ENCODE results near the gene RPS13. TPM values are rescaled to one million over a fixed set of nuclear protein-coding genes. Genes with fewer than 3 reads are reported as not detected.

The RPS13 gene
- polyA plus RNA-seq, 1 donor (not counting 4 experiments of a cell fraction or from before 2014, with no cell fraction given) = 1,288 TPM

GRCh38 chr11:17067417-17067816, 10.1 kb downstream of the RPS13 start:
- H3K27me3 ChIP-seq (ENCODE audit: control insufficient read depth, extremely low read depth, insufficient read depth, low read length) = no peaks in the 10 kb centered on the region
- no peaks in the 10 kb centered on the region for H3K9me1 ChIP-seq (ENCODE audit: control insufficient read depth, extremely low read depth, insufficient read depth, low read length)
- H3K4me2 ChIP-seq (ENCODE audit: control insufficient read depth, extremely low read depth, insufficient read depth, low read depth, low read length) = no peak overlapping the region
- dilution Hi-C loops (cut with MboI; ENCODE audit: extremely low pct_ligation_motif_present, low sequenced_read_pairs) = no loop called here
- no peak for FAIRE-seq
- TF ChIP-seq, protein P1, sequence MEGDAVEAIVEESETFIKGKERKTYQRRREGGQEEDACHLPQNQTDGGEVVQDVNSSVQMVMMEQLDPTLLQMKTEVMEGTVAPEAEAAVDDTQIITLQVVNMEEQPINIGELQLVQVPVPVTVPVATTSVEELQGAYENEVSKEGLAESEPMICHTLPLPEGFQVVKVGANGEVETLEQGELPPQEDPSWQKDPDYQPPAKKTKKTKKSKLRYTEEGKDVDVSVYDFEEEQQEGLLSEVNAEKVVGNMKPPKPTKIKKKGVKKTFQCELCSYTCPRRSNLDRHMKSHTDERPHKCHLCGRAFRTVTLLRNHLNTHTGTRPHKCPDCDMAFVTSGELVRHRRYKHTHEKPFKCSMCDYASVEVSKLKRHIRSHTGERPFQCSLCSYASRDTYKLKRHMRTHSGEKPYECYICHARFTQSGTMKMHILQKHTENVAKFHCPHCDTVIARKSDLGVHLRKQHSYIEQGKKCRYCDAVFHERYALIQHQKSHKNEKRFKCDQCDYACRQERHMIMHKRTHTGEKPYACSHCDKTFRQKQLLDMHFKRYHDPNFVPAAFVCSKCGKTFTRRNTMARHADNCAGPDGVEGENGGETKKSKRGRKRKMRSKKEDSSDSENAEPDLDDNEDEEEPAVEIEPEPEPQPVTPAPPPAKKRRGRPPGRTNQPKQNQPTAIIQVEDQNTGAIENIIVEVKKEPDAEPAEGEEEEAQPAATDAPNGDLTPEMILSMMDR (optimal IDR thresholded peaks at IDR 0.05 in 1 of 3, IDR thresholded peaks at IDR 0.05 in 1 of 3, conservative IDR thresholded peaks at IDR 0.05 in 1 of 3; ENCODE audit: extremely low read depth in 1 of 3, insufficient read depth in 2 of 3, low read length in 3 of 3) = no peak
- TF ChIP-seq EZH2 (IDR thresholded peaks at IDR 0.05; ENCODE audit: low read length) = no peak
- no peak for DNase-seq (ENCODE audit: low read depth, low spot score)
- H3K36me3 ChIP-seq (ENCODE audit: control insufficient read depth in 2 of 2, extremely low read depth in 1 of 2, insufficient read depth in 2 of 2, low read length in 2 of 2) = peaks cover 2% of the 10 kb centered on the region in 2 experiments
- H3K27ac ChIP-seq (ENCODE audit: control insufficient read depth, insufficient read depth, low read length) = no peak overlapping the region
- no peaks in the 10 kb centered on the region for H3K4me1 ChIP-seq (ENCODE audit: control insufficient read depth, extremely low read depth, insufficient read depth, low read length)
- H3K79me2 ChIP-seq (ENCODE audit: control insufficient read depth, insufficient read depth, low read length) = no peaks in the 10 kb centered on the region
- no peak overlapping the region for H2AFZ ChIP-seq (ENCODE audit: control insufficient read depth, low read length)
- H3K4me3 ChIP-seq (ENCODE audit: control insufficient read depth in 2 of 3, extremely low read depth in 1 of 3, insufficient read depth in 2 of 3, low read depth in 1 of 3, low read length in 3 of 3) = no peak overlapping the region
- H3K9me3 ChIP-seq (ENCODE audit: control insufficient read depth, low read depth, low read length) = no peaks in the 10 kb centered on the region
- H3K9ac ChIP-seq (ENCODE audit: control insufficient read depth, extremely low read depth, insufficient read depth, low read length) = no peak overlapping the region
- H4K20me1 ChIP-seq (ENCODE audit: control insufficient read depth, extremely low read depth, insufficient read depth, low read length) = no peaks in the 10 kb centered on the region

DNA sequence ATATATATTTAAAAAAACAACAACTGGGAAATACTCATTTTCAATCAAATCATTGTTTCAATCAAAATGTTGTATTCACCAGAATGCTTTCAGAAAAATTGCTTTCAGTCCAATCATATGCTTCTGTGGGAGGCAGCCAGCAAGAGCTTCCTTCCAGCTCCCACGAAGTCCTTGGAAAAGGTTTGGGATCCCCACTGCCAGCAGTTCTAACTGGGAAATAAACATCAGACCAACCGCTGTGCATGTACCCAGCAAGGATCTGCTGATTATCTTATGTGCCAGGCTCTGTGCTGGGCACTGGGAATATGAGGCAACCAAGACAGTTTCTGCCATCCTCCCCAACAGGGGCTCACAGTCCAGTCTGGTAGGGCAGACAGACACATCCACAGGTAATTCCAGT, 10.8 kb downstream of the RPS13 start:
- Histone ChIP-seq H3K4me2 (ENCODE audit: control insufficient read depth, extremely low read depth, insufficient read depth, low read depth, low read length) (no peak overlapping the region), H4K20me1 (ENCODE audit: control insufficient read depth, extremely low read depth, insufficient read depth, low read length) (no peaks in the 10 kb centered on the region), H3K27me3 (ENCODE audit: control insufficient read depth, extremely low read depth, insufficient read depth, low read length) (no peaks in the 10 kb centered on the region), H3K9me3 (ENCODE audit: control insufficient read depth, low read depth, low read length) (no peaks in the 10 kb centered on the region), H3K79me2 (ENCODE audit: control insufficient read depth, insufficient read depth, low read length) (no peaks in the 10 kb centered on the region), H3K9ac (ENCODE audit: control insufficient read depth, extremely low read depth, insufficient read depth, low read length) (no peak overlapping the region), H3K4me1 (ENCODE audit: control insufficient read depth, extremely low read depth, insufficient read depth, low read length) (no peaks in the 10 kb centered on the region), H3K27ac (ENCODE audit: control insufficient read depth, insufficient read depth, low read length) (no peak overlapping the region), H3K4me3 (ENCODE audit: control insufficient read depth in 2 of 3, extremely low read depth in 1 of 3, insufficient read depth in 2 of 3, low read depth in 1 of 3, low read length in 3 of 3) (no peak overlapping the region), H2AFZ (ENCODE audit: control insufficient read depth, low read length) (no peak overlapping the region), H3K36me3 (ENCODE audit: control insufficient read depth in 2 of 2, extremely low read depth in 1 of 2, insufficient read depth in 2 of 2, low read length in 2 of 2) (peaks cover 2% of the 10 kb centered on the region in 2 experiments), H3K9me1 (ENCODE audit: control insufficient read depth, extremely low read depth, insufficient read depth, low read length) (no peaks in the 10 kb centered on the region)
- DNase-seq (ENCODE audit: low read depth, low spot score) = no peak
- FAIRE-seq = no peak
- dilution Hi-C loops (cut with MboI; ENCODE audit: extremely low pct_ligation_motif_present, low sequenced_read_pairs) = no loop called here
- TF ChIP-seq, protein P1 (optimal IDR thresholded peaks at IDR 0.05 in 1 of 3, IDR thresholded peaks at IDR 0.05 in 1 of 3, conservative IDR thresholded peaks at IDR 0.05 in 1 of 3; ENCODE audit: extremely low read depth in 1 of 3, insufficient read depth in 2 of 3, low read length in 3 of 3) = no peak
- TF ChIP-seq EZH2 (IDR thresholded peaks at IDR 0.05; ENCODE audit: low read length) = no peak
